HG02973 (cell line): ENCODE measurements around the gene ARL14EP.
A peak's percentile ranks its signal among the peaks of the same experiment; 100 is the strongest.

Experiments used
- ATAC-seq: cut with Tn5 transposase; IDR thresholded peaks from one replicate; pipeline ENCODE4 v1.9.1; 2021; ENCODE audit warnings: moderate library complexity; ENCODE audit not compliant: unreplicated experiment

ARL14EP gene

DNA sequence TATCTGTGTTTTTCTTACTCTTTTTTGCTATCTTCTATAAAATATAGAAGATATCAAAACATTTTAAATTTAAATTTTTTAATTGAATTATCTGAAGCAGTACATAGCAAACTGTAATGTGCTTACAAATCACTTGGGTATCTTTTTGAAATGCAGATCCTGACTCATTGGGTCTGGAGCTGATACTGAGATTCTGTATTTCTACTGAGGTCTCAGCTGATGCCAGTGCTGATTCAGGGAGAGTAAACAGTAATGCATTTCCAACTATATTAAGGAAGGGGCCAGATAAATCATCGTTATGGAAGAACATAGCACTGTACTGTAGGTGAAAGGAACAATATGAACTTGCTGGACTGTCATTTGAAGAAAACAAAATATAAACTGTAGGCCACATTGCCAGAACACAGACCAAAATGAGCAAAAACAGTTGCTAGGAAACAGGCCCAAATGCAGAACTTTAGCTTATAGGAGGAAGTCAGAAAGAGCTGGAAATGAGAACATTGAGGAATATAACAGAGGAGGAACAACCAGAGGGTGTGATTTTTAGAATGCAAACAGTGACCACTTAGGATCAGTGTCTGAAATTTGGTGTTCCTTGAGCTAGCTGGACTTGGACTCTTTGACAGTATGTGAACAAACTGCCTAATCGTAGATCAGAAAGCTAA lies 3.3 kb downstream of the ARL14EP start:
- ATAC-seq: no peak

GRCh38 chr11:30326906-30327305 lies 4.0 kb downstream of the ARL14EP start:
- no peak for ATAC-seq

DNA sequence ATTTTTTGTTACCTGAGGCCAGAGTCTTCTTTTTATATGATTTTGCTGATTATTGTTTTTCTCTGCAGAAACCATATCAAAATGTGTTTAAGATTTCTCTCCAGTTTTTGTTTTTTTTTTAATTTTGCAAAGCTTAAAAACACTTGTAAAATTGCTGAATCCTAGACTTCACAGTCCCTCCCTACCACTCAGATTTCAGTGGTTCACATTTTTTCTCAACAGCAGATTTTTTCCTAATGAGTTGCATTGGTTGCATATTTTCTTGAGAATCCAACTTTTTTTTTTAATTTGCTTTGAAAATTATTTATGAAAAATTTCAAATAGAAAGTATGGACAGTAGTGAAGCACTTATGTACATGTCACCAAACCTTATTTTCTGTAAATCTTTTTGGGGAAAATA lies 5.8 kb downstream of the ARL14EP start:
- no peak for ATAC-seq

- no peak for ATAC-seq
Measured at GRCh38 chr11:30329150-30329940, 6.4 kb downstream of the ARL14EP start.

- peak; percentile 85 for ATAC-seq
Measured at GRCh38 chr11:30333405-30333804, 10.5 kb downstream of the ARL14EP start.

DNA sequence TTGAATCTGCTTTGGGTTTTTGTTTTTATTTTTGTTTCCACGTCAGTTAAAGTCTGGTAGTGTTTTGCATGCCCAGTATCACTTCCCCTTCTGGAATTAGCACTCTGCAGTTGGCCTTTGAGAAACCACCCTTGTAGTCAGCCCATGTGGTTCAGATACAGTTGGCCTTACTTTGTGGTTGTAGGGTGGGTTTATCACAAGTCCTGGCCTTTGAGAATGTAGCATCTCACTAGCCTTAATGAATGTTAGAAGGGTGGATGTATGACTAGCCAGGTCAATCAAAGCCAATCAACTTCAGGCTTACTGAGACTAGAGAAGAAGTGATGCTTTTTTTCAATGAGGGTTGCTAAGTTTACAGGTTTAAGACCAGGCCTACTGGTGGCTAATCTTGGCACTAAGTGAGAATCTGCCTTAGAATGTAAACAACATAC lies 19.8 kb downstream of the ARL14EP start:
- peak; percentile 97 for ATAC-seq

DNA sequence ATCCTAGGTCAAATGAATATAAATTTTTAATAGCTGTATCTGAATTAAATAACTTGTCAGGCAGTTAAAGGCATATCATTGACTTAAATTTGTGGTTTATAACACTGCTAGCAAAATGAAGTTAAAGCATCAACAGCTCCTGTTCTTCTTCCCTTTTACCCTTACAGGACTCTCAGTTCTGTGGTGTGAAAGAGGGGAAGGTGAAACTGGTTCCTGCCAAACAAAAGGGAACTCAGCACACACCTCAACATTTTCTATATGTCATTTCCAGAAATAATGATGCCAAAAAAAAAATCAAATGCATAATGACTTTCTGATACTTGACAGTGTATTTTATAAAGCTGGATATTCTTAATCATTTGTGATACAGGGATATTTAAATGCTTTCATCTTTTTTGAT lies 21.2 kb downstream of the ARL14EP start:
- ATAC-seq: peak; percentile 15

GRCh38 chr11:30345644-30346043 lies 22.7 kb downstream of the ARL14EP start:
- no peak for ATAC-seq

GRCh38 chr11:30346068-30346688 lies 23.3 kb downstream of the ARL14EP start:
- no peak for ATAC-seq

DNA sequence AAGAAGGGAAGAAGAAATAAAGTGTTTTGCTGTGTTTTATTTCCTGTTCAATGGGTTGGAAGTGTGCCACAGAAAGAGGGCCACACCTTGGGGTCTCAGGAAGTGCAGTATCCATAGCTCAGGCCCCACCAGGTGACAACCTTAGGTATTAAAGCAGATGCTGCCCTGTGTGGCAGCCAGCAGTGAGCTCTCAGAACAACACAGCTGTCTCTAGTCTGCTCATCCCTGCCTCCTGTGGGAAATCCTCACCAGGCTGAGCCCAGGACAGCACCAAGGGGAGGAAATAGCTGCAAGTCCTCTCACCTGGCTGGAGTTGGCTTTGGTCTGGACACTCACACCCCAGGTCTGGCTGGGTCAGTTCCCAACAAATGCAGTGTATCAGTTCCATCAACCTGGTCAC lies 25.1 kb downstream of the ARL14EP start:
- no peak for ATAC-seq

- no peak for ATAC-seq
Measured at GRCh38 chr11:30349885-30350284, 27.0 kb downstream of the ARL14EP start.

- ATAC-seq: no peak
Measured at GRCh38 chr11:30350384-30350783, 27.5 kb downstream of the ARL14EP start.

- no peak for ATAC-seq
Measured at GRCh38 chr11:30351061-30351460, 28.2 kb downstream of the ARL14EP start.

DNA sequence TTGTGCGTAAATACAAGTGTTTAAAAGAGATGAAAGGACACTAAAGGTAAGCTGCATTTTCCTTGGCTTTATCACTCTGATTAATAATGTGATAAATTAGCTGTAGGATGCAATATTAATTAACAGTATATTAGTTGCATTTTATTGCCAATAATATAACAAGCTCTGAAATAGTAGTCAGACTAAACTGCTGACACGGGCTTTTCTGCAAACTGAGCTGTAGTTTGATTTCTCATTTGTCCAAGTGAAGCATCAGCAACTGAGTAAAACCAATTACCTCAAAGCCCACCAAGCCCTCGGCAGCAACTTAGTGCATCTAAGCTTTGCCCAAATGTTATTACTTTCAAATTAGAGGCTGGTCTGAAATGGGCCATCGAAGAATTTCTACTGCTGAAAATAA lies 33.5 kb downstream of the ARL14EP start:
- no peak for ATAC-seq

- ATAC-seq: no peak
Measured at GRCh38 chr11:30357872-30358271, 35.0 kb downstream of the ARL14EP start.

DNA sequence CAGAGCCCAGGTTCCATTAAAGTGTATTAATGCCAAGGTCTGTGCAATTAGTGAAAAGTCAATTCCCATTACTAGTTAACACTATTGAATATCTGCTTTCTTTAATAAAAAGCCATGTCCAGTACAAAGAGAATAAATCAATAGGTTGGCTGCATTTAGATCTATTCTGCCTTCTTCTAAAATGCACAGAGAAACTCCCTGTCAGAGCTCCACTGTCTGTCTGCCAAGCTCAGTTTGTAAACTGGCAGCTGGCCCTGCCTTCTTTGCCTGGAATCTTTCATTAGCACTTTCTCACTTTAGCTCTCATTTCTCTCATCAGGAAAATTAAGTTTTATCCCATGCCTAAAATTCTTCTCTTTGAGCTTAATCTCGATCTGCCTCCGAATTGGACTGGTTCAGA lies 35.6 kb downstream of the ARL14EP start:
- ATAC-seq: no peak

DNA sequence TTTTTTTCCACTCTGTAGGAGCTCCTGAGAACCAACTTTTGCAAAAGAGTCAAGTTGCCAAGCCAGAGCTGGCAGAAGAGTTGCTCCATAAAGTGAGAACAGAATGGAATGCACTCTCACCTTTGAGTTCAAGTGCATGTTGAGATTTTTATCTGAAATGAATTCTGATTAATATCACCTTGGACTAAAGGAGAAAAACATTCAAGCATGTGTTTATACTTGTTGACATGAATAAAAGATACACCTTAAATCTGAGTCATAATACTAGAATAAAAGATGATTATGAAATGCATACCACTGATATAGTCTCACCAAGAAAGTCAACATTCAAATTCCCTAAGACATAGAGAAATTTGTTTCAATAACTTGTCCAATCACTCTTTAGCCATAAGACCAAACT lies 37.8 kb downstream of the ARL14EP start:
- ATAC-seq: no peak

DNA sequence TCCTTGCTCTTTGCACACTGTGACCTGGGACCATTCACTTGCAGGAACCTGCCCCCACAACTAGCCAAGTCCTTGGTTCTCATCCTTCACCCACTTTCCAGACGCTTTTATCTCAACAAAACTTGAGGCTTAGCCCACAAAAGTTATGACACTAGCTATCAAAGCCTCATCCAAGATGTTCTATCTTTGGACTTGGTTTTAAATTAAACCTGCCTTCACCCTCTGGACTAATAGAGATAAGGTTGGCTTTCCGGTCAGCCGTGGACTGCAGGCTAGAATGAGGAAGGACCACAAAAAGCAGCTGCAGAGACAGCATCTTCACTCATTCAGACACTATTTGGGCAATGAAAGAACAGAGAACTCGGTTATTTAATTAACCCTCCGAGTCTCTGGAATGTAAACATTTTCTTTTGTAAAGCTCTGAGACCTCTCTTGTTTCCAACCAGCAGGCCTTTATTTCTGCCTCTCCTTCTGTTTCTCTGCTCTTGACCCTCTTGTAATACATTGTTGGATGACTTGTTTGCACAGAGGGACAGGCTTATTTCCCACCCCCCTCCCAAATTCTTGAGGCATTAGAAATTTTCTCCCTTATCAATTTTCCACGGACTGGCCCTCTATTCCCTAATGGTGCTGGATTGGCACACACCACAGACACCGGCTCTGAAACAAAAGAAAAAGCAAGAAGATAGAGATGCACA lies 41.4 kb downstream of the ARL14EP start:
- ATAC-seq: no peak

- no peak for ATAC-seq
Measured at GRCh38 chr11:30364837-30365482, 42.1 kb downstream of the ARL14EP start.

- ATAC-seq: no peak
Measured at GRCh38 chr11:30365793-30366517, 43.1 kb downstream of the ARL14EP start.
